K562 (cell line): Measurements from ENCODE around the gene TXLNG. TPM values are rescaled to one million over a fixed set of nuclear protein-coding genes. Genes with fewer than 3 reads are reported as not detected.

Experiments
- ATAC-seq: fragments of 200-7000 bp; cut with Tn5 transposase; 3 replicates; pipeline ENCODE4 v1.9.1; 2020; ENCODE audit warnings: moderate library complexity
- BruUV-seq: library from RNA; stranded (reverse); fragments of 400-500 nt; replicated peaks from 2 replicates; lab custom pipeline; 2021; lab: Mats Ljungman, UMichigan
- CTCF ChIA-PET: fragments of 300-600 bp; formaldehyde crosslinking; extraction: SDS; loops from one replicate; lab custom pipeline; 2021; ENCODE audit warnings: low intra/inter-chr PET ratio; lab: Yijun Ruan, JAX
- POLR2A ChIA-PET: fragments of 300-600, 350-650 bp; sonication (Branson Sonifier 250); formaldehyde crosslinking; extraction: SDS; loops from one replicate; lab custom pipeline; 2021; ENCODE audit warnings: antibody characterized with exemption, inconsistent platforms; lab: Yijun Ruan, JAX
- DNase-seq, 4 experiments: peaks; one replicate each; pipeline versions ENCODE4 v3.0.0 to v3.0.0-alpha.2; 2011 to 2018; ENCODE audit warnings: low spot score in 3 of 4, mixed read lengths in 3 of 4; ENCODE audit errors: extremely low read depth in 1 of 4
- FAIRE-seq: peaks from 2 replicates; lab custom pipeline; 2011; peaks lifted over from hg19 to GRCh38; lab: Jason Lieb, UNC
- H2AFZ ChIP-seq: 2 replicates; pipeline ENCODE4 v1.6.0; 2011; ENCODE audit warnings: low read depth, low read length, control low read depth, inconsistent platforms
- H3K27ac ChIP-seq: fragments of 200-600 bp; 3 replicates; pipeline ENCODE4 v1.8.0; 2011; ENCODE audit warnings: low read depth, mild to moderate bottlenecking, control low read depth, inconsistent platforms, low read length, moderate library complexity, mixed read lengths; ENCODE audit errors: extremely low read depth
- H3K27me3 ChIP-seq, 2 experiments: fragments of 300-600 bp in 1 of 2; 2 replicates in 1 of 2; 3 replicates in 1 of 2; pipeline versions ENCODE4 v1.6.0 to v1.8.0; 2011; ENCODE audit warnings: inconsistent platforms in 2 of 2, low read length in 2 of 2, mild to moderate bottlenecking in 1 of 2, mixed read lengths in 1 of 2, moderate library complexity in 1 of 2; ENCODE audit not compliant: control insufficient read depth in 2 of 2, insufficient read depth in 2 of 2
- H3K36me3 ChIP-seq: fragments of 300-600 bp; 3 replicates; pipeline ENCODE4 v1.8.0; 2011; ENCODE audit warnings: mild to moderate bottlenecking, low read length, inconsistent platforms; ENCODE audit not compliant: control insufficient read depth, insufficient read depth
- H3K4me1 ChIP-seq, 2 experiments: fragments of 200-600 bp in 1 of 2; replicated peaks in 1 of 2; 2 replicates in 1 of 2; 3 replicates in 1 of 2; pipeline versions ENCODE4 v1.5.1 to v1.8.0; 2011; ENCODE audit warnings: inconsistent platforms in 2 of 2, low read length in 2 of 2, mild to moderate bottlenecking in 1 of 2, mixed read lengths in 1 of 2, moderate library complexity in 1 of 2; ENCODE audit not compliant: control insufficient read depth in 2 of 2, insufficient read depth in 2 of 2
- H3K4me2 ChIP-seq: 2 replicates; pipeline ENCODE4 v1.6.1; 2011; ENCODE audit warnings: low read length, control low read depth, inconsistent platforms, mixed read lengths; ENCODE audit not compliant: insufficient read depth
- H3K4me3 ChIP-seq: fragments of 200-600 bp; sonication (generic), shearing (Covaris generic); 2 replicates; pipeline ENCODE4 v1.5.1; 2016; ENCODE audit warnings: control low read depth, inconsistent platforms
- H3K79me2 ChIP-seq: fragments of 200-600 bp; 3 replicates; pipeline ENCODE4 v1.8.0; 2011; ENCODE audit warnings: low read length, inconsistent platforms; ENCODE audit not compliant: control insufficient read depth, insufficient read depth
- H3K9ac ChIP-seq, 2 experiments: 2 replicates each; pipeline versions ENCODE4 v1.6.0 to v1.6.1; 2011; ENCODE audit warnings: low read depth in 2 of 2, low read length in 2 of 2, control low read depth in 1 of 2, inconsistent platforms in 1 of 2, mild to moderate bottlenecking in 1 of 2, mixed read lengths in 1 of 2; ENCODE audit not compliant: insufficient read depth in 1 of 2
- H3K9me1 ChIP-seq: one replicate; pipeline ENCODE4 v1.6.0; 2011; ENCODE audit warnings: inconsistent platforms, mild to moderate bottlenecking, low read length, moderate library complexity; ENCODE audit not compliant: control insufficient read depth, insufficient read depth
- H3K9me3 ChIP-seq: replicated peaks from 2 replicates; pipeline ENCODE4 v1.5.1; 2011; ENCODE audit warnings: low read depth, low read length, inconsistent platforms; ENCODE audit not compliant: control insufficient read depth, insufficient read depth
- H4K20me1 ChIP-seq: replicated peaks from 2 replicates; pipeline ENCODE4 v1.6.1; 2011; ENCODE audit warnings: low read length, inconsistent platforms, mixed read lengths; ENCODE audit not compliant: control insufficient read depth, insufficient read depth
- CBFB ChIP-seq: sonication (generic); formaldehyde crosslinking; IDR thresholded peaks from 2 replicates; pipeline ENCODE4 v1.4.0; 2020; ENCODE audit warnings: mild to moderate bottlenecking, missing genetic modification reagents
- L3MBTL2 ChIP-seq: fragments of 450-650 bp; IDR thresholded peaks from 2 replicates; pipeline ENCODE4 v1.6.1; 2016; ENCODE audit warnings: mild to moderate bottlenecking, moderate library complexity
- MBD2 ChIP-seq: sonication (generic); IDR thresholded peaks from 2 replicates; pipeline ENCODE4 v1.6.1; 2016; ENCODE audit warnings: low read depth, borderline replicate concordance
- MECOM ChIP-seq: fragments of 250-450 bp; sonication (Bioruptor Pico); IDR thresholded peaks from 2 replicates; pipeline ENCODE4 v1.8.0; 2022; ENCODE audit warnings: inconsistent platforms
- SAFB ChIP-seq: fragments of 200-400 bp; formaldehyde crosslinking; IDR thresholded peaks from 2 replicates; pipeline ENCODE4 v1.6.1; 2017; ENCODE audit warnings: low read depth, low read length, borderline replicate concordance
- SAFB2 ChIP-seq: fragments of 200-400 bp; formaldehyde crosslinking; IDR thresholded peaks from 2 replicates; pipeline ENCODE4 v1.6.1; 2018; ENCODE audit warnings: borderline replicate concordance, low read length, low read depth, moderate library complexity; ENCODE audit not compliant: severe bottlenecking
- SMARCB1 ChIP-seq: IDR thresholded peaks from 2 replicates; pipeline ENCODE4 v1.6.1; 2011; ENCODE audit warnings: improper control_type of control experiment, low read depth; ENCODE audit not compliant: insufficient read length
- TEAD1 ChIP-seq, 2 experiments: fragments of 450-650 bp in 1 of 2; sonication (generic) in 1 of 2; formaldehyde crosslinking; IDR thresholded peaks; 2 replicates each; pipeline versions ENCODE4 v1.4.0 to v1.8.0; 2020 to 2022; ENCODE audit warnings: mild to moderate bottlenecking in 2 of 2, missing genetic modification reagents in 1 of 2
- ZNF436 ChIP-seq: fragments of 250-450, 450-650 bp; sonication (Bioruptor Pico); formaldehyde crosslinking; IDR thresholded peaks from 2 replicates; pipeline ENCODE4 v1.7.0; 2020; ENCODE audit warnings: mild to moderate bottlenecking
- ZNF586 ChIP-seq: fragments of 450-650 bp; formaldehyde crosslinking; conservative IDR thresholded peaks from 2 replicates; pipeline ENCODE4 v1.4.0; 2020; ENCODE audit warnings: mild to moderate bottlenecking, moderate library complexity
- ZNF707 ChIP-seq: fragments of 250-450 bp; sonication (Bioruptor Pico); conservative IDR thresholded peaks from 2 replicates; pipeline ENCODE4 v1.8.0; 2022; ENCODE audit warnings: inconsistent platforms, mild to moderate bottlenecking, moderate library complexity
- ZNF76 ChIP-seq: fragments of 250-450 bp; sonication (Bioruptor Pico); IDR thresholded peaks from 2 replicates; pipeline ENCODE4 v1.4.0; 2020; ENCODE audit warnings: mild to moderate bottlenecking, moderate library complexity, borderline replicate concordance
- ZNF766 ChIP-seq: fragments of 200-800 bp; sonication (Bioruptor generic); conservative IDR thresholded peaks from 2 replicates; pipeline ENCODE4 v1.6.1; 2016; ENCODE audit warnings: missing genetic modification characterization, missing compliant biosample characterization
- WGBS: fragments of 100-300 bp; shearing (Covaris generic); methylation state at CpG from one replicate; pipeline ENCODE4 v1.1.6; 2016; ENCODE audit warnings: low coverage, mixed read lengths; ENCODE audit not compliant: insufficient coverage; ENCODE audit errors: missing lambda C conversion rate; 5-methylcytosine and 5-hydroxymethylcytosine counted together
- in situ Hi-C: fragments of 300-500 bp; cut with MboI; formaldehyde crosslinking; loops from 4 replicates; pipeline ENCODE4 v1.15.0; 2018; ENCODE audit warnings: inconsistent platforms, mixed read lengths
- intact Hi-C: fragments of 100-400 bp; cut with micrococcal nuclease; formaldehyde crosslinking; loops from 2 replicates; pipeline ENCODE4 v1.14.2; 2022
- polyA plus RNA-seq, 8 experiments: library from polyadenylated mRNA; depleted of rRNA in 4 of 8; stranded (reverse) in 5 of 8; unstranded in 3 of 8; fragments of >200 nt; fragmentation: Nextera tagmentation in 2 of 8; fragmentation: Illumina TruSeq in 1 of 8; extraction: Ambion mirVana in 2 of 8; extraction: Trizol in 1 of 8; gene quantifications; 2 replicates each; pipeline versions ENCODE4 v1.2.1 to v1.2.3, GENCODE V29; 2011 to 2014; ENCODE audit warnings: inconsistent platforms in 1 of 8, missing spikeins in 1 of 8
- total RNA-seq, 7 experiments: library from RNA; depleted of rRNA in 6 of 7; stranded (reverse); fragments of >200 nt in 6 of 7; fragmentation: Illumina TruSeq in 2 of 7; extraction: Trizol in 2 of 7; gene quantifications; 2 replicates each; pipeline versions ENCODE4 v1.2.1 to v1.2.3, GENCODE V29; 2011 to 2021; ENCODE audit warnings: low replicate concordance in 1 of 7
- TF ChIP-seq, protein P1 (sequence below): sonication (generic); formaldehyde crosslinking; IDR thresholded peaks from 2 replicates; pipeline ENCODE4 v1.8.1; 2022; ENCODE audit warnings: missing genetic modification reagents
- TF ChIP-seq, protein P2 (sequence below): fragments of 250-450 bp; sonication (Bioruptor Pico); IDR thresholded peaks from 2 replicates; pipeline ENCODE4 v1.8.0; 2021; ENCODE audit warnings: moderate library complexity, mild to moderate bottlenecking, inconsistent platforms

Gene TXLNG
- total and polyA plus RNA-seq, 9 of the 15 experiments (the other 6 are each of a cell fraction or from before 2014, with no cell fraction given), result 13.1 to 47.0 (median 31.6) TPM

DNA sequence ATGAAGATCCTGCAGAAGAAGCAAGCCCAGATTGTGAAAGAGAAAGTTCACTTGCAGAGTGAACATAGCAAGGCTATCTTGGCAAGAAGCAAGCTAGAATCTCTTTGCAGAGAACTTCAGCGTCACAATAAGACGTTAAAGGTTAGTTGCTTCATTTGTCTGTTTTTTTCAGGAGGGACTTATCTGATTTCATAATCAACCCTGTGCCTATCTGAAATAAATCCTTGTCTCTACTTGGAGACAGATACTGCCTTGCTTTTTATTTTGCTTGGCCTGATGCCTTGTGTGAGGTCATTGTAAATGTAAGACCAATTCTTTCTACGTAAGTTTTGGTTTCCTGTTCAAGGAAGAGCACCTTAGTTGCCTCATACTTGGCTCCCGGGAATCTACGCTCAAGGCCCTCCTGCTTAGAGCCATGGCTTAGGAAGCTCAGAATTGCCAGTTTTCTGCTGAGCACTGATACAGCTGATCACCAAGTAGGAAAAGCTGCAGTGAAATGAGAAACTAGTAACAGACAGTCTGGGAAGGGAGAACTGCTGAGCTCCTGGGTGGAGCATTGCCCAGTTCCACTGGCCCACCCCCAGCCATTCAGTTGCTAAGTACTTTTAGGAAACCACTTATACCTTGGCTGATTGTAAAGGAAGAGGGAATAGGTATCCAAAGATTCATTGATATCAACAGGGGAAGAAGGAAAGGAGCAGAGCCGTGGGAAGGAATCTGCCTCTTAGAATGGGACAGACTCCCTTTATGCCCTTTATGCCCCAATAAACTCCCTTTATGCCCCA lies 42.0 kb downstream of the TXLNG start:
- intact Hi-C loops, result loop anchor here (5.0 kb wide), 1 partner anchor 64 kb away; no protein-coding TSS in a partner anchor
- FAIRE-seq, result no peak

DNA sequence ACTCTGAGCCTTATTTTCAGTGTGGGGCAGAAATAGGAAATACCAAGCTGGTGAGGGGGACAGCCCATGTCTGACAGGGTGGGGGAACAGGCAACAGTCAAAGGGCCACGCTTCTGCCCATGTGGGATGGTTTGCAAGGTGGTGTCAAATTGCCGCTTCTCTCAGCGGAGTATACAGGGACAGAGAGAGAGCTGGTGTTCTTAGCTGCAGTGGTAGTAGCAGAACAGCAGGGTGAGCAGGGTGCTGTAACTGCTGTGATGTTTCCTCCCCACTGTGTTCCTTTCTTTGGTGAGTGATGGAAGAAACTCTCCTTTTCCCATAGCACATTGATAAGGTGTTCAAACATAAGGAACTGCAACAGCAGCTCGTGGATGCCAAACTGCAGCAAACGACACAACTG lies 46.0 kb downstream of the TXLNG start:
- BruUV-seq, result no TSS peak
- H3K4me2 ChIP-seq, result no peak overlapping the region
- in situ Hi-C loops (no loop called here), intact Hi-C loops (no loop called here)
- CTCF ChIA-PET, result no interaction called here
- no peak overlapping the region for H3K9ac ChIP-seq
- WGBS, result 73% methylated on average over 5 of the region's 5 CpGs
- H3K27ac ChIP-seq, result no peak overlapping the region
- FAIRE-seq (no peak), ATAC-seq (no peak), DNase-seq (no peak)
- POLR2A ChIA-PET, result interaction anchor here (0.9 kb wide), 1 partner anchor 20 kb away, joined by 3 read pairs; no protein-coding TSS in a partner anchor
- H4K20me1 ChIP-seq, result no peaks in the 10 kb centered on the region
- H3K4me1 ChIP-seq, result no peaks in the 10 kb centered on the region; a peak in 1 of 5 replicates
- no peaks in the 10 kb centered on the region for H3K9me1 ChIP-seq
- no peaks in the 10 kb centered on the region for H3K27me3 ChIP-seq
- no peaks in the 10 kb centered on the region for H3K79me2 ChIP-seq
- peaks cover 98% of the 10 kb centered on the region for H3K36me3 ChIP-seq
- TF ChIP-seq ZNF707 (CRISPR knock-in tag) (no peak), MECOM (CRISPR knock-in tag) (no peak), ZNF436 (CRISPR knock-in tag) (no peak), ZNF766 (CRISPR knock-in tag) (no peak), ZNF76 (CRISPR knock-in tag) (no peak), SAFB2 (no peak), ZNF586 (CRISPR knock-in tag) (no peak), CBFB (CRISPR knock-in tag) (no peak), SAFB (no peak), MBD2 (no peak), TEAD1 (CRISPR knock-in tag; IDR thresholded peaks at IDR 0.05) (no peak)
- TF ChIP-seq, protein P1, sequence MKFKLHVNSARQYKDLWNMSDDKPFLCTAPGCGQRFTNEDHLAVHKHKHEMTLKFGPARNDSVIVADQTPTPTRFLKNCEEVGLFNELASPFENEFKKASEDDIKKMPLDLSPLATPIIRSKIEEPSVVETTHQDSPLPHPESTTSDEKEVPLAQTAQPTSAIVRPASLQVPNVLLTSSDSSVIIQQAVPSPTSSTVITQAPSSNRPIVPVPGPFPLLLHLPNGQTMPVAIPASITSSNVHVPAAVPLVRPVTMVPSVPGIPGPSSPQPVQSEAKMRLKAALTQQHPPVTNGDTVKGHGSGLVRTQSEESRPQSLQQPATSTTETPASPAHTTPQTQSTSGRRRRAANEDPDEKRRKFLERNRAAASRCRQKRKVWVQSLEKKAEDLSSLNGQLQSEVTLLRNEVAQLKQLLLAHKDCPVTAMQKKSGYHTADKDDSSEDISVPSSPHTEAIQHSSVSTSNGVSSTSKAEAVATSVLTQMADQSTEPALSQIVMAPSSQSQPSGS (CRISPR knock-in tag), result no peak
- TF ChIP-seq, protein P2, sequence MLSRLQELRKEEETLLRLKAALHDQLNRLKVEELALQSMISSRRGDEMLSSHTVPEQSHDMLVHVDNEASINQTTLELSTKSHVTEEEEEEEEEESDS (CRISPR knock-in tag), result no peak
- no peak overlapping the region for H2AFZ ChIP-seq
- no peaks in the 10 kb centered on the region for H3K9me3 ChIP-seq
- H3K4me3 ChIP-seq, result no peak overlapping the region

More for the DNA sequence above, 42.0 kb downstream of the TXLNG start:
- no peak overlapping the region for H2AFZ ChIP-seq
- in situ Hi-C loops, result loop anchor here (10.0 kb wide), 1 partner anchor 216 kb away; no protein-coding TSS in a partner anchor
- ATAC-seq (no peak), DNase-seq (no peak)
- no peak overlapping the region for H3K4me2 ChIP-seq
- TF ChIP-seq SMARCB1 (no peak), L3MBTL2 (no peak)
- H3K36me3 ChIP-seq, result peaks cover 85% of the 10 kb centered on the region
- no peak overlapping the region for H3K27ac ChIP-seq
- no peaks in the 10 kb centered on the region for H3K9me3 ChIP-seq
- WGBS, result 90% methylated on average over 5 of the region's 6 CpGs
- H3K4me3 ChIP-seq, result no peak overlapping the region
- CTCF ChIA-PET, result no interaction called here
- no peaks in the 10 kb centered on the region; the same call in 1 of the 2 replicates for H4K20me1 ChIP-seq
- no peak overlapping the region for H3K9ac ChIP-seq
- no peaks in the 10 kb centered on the region; a peak in 1 of 5 replicates for H3K4me1 ChIP-seq
- no peaks in the 10 kb centered on the region for H3K9me1 ChIP-seq
- POLR2A ChIA-PET, result no interaction called here
- no peaks in the 10 kb centered on the region for H3K79me2 ChIP-seq
- H3K27me3 ChIP-seq, result no peaks in the 10 kb centered on the region
- BruUV-seq, result no TSS peak
